OCI-LY3 (cell line): Measurements from ENCODE around the gene GATA3.

ENCODE experiments used
- H2AFZ ChIP-seq: fragments of 200-600, 300-600 bp; shearing (Covaris generic); 2 replicates; pipeline ENCODE4 v1.6.0; 2014; ENCODE audit warnings: antibody characterized with exemption, low read depth, low read length
- H3K27ac ChIP-seq: fragments of 200-600, 300-600 bp; sonication (generic); 2 replicates; pipeline ENCODE4 v1.5.1; 2014; ENCODE audit warnings: mild to moderate bottlenecking, low read length, moderate library complexity, mixed read lengths
- H3K27me3 ChIP-seq: fragments of 200-600, 300-600 bp; sonication (generic); 2 replicates; pipeline ENCODE4 v1.6.1; 2014; ENCODE audit warnings: low read depth, low read length, mixed read lengths
- H3K36me3 ChIP-seq: fragments of 200-600, 300-600 bp; sonication (generic); replicated peaks from 2 replicates; pipeline ENCODE3; 2014; ENCODE audit warnings: low read depth, low read length, mixed read lengths
- H3K4me1 ChIP-seq: fragments of 300-600, 200-600 bp; sonication (generic); 2 replicates; pipeline ENCODE4 v1.6.1; 2014; ENCODE audit warnings: low read length, mixed read lengths
- H3K4me2 ChIP-seq: fragments of 200-600, 300-600 bp; sonication (generic); 2 replicates; pipeline ENCODE4 v1.6.1; 2014; ENCODE audit warnings: low read length, mixed read lengths
- H3K4me3 ChIP-seq: fragments of 300-600, 200-600 bp; sonication (generic); 2 replicates; pipeline ENCODE4 v1.5.1; 2014; ENCODE audit warnings: antibody characterized with exemption, mild to moderate bottlenecking, low read length, moderate library complexity
- H3K79me2 ChIP-seq: fragments of 300-600, 200-600 bp; shearing (Covaris generic); 2 replicates; pipeline ENCODE4 v1.6.1; 2014; ENCODE audit warnings: mild to moderate bottlenecking, low read length, mixed read lengths
- H3K9ac ChIP-seq: fragments of 300-600, 200-600 bp; shearing (Covaris generic); 2 replicates; pipeline ENCODE4 v1.6.0; 2014; ENCODE audit warnings: mild to moderate bottlenecking, low read length, moderate library complexity
- H3K9me3 ChIP-seq: fragments of 200-600, 300-600 bp; shearing (Covaris generic); 2 replicates; pipeline ENCODE4 v1.6.1; 2014; ENCODE audit warnings: low read length, mixed read lengths; ENCODE audit not compliant: insufficient read depth
- H4K20me1 ChIP-seq: fragments of 200-600, 300-600 bp; sonication (generic); 2 replicates; pipeline ENCODE4 v1.6.1; 2016; ENCODE audit warnings: low read length, mixed read lengths; ENCODE audit not compliant: insufficient read depth
- EZH2phosphoT487 ChIP-seq: fragments of 200-600 bp; shearing (Covaris generic); IDR thresholded peaks from 2 replicates; pipeline ENCODE4 v1.6.1; 2018; ENCODE audit warnings: antibody characterized with exemption, mixed run types, low read depth
- TF ChIP-seq, protein P1 (sequence below): fragments of 200-600, 300-600 bp; sonication (generic); IDR thresholded peaks from 2 replicates; pipeline ENCODE4 v1.5.1; 2014; ENCODE audit warnings: antibody characterized with exemption, low read length, low read depth

The GATA3 gene

DNA sequence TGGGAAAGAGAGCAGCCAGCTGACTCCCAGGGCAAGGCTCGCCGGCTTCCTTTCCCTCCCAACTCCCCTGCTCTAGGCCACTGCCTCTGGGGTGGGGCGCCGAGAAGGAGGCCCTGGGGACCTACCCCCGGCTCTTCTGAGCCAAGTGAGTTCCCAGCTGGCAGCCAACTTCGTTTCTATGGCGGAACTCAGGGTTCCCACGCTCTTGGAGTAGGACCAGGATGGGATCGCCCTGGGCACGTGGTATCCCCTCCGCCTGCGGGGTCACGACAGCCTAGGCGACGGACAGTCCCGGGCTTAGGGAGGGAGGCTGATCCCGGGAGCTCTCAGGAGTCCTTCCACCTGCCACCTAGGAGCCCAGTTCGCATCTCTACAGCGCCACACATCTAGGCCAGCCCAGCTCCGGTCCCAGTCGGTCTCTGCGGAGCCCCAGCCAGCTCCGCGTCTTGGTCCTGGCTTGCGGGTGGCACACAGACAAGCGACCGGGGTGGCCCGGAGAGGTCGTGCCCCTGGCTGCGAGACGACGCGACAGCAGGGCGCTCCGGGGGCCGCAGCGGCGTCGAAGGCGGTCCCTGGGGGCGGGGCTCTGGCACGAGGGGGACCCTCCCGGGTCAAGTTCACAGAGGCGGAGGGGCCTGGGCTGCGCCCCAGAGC, 20.5 kb upstream of the GATA3 start:
- Histone ChIP-seq H3K4me2 (no peak overlapping the region), H3K9me3 (no peaks in the 10 kb centered on the region), H3K36me3 (no peaks in the 10 kb centered on the region), H3K27me3 (no peaks in the 10 kb centered on the region), H3K9ac (no peak overlapping the region), H2AFZ (no peak overlapping the region), H3K79me2 (no peaks in the 10 kb centered on the region), H3K27ac (no peak overlapping the region), H3K4me3 (no peak overlapping the region), H3K4me1 (no peaks in the 10 kb centered on the region), H4K20me1 (no peaks in the 10 kb centered on the region)
- TF ChIP-seq, protein P1, sequence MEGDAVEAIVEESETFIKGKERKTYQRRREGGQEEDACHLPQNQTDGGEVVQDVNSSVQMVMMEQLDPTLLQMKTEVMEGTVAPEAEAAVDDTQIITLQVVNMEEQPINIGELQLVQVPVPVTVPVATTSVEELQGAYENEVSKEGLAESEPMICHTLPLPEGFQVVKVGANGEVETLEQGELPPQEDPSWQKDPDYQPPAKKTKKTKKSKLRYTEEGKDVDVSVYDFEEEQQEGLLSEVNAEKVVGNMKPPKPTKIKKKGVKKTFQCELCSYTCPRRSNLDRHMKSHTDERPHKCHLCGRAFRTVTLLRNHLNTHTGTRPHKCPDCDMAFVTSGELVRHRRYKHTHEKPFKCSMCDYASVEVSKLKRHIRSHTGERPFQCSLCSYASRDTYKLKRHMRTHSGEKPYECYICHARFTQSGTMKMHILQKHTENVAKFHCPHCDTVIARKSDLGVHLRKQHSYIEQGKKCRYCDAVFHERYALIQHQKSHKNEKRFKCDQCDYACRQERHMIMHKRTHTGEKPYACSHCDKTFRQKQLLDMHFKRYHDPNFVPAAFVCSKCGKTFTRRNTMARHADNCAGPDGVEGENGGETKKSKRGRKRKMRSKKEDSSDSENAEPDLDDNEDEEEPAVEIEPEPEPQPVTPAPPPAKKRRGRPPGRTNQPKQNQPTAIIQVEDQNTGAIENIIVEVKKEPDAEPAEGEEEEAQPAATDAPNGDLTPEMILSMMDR = no peak
- no peak for TF ChIP-seq EZH2phosphoT487

DNA sequence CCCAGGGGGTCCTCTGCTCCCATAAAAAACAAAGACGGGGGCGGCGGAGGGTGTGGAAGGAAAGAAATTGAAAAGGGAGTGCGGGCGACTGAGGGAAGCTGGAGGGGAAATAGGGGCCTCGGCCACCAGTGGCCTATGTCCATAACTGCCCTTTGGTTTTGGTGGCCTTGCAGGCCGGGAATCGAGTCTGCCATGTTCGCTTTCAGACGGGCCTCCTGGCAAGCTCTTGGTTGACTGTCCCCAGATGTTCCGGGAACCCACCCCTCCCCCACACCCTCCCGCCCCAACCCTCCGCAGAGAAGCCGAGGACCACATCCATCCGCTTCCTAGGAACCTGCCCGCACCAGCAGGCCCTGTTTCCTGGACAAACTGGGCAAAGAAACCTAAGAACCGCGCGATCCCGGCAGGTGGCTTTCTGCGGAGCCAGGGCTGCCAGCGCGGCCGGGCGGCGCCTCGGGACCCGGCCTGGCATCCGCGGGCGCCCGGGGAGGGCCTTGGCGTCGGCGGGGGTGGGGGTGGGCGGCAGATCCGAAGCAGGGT, 20.0 kb upstream of the GATA3 start:
- H3K27me3 ChIP-seq = 0 out of 2 replicates have a peak, but pooled peaks cover 5% of the 10 kb centered on the region
- no peak for TF ChIP-seq EZH2phosphoT487
- TF ChIP-seq, protein P1 = no peak
- no peaks in the 10 kb centered on the region for H3K79me2 ChIP-seq
- no peak overlapping the region for H3K4me3 ChIP-seq
- no peak overlapping the region for H3K27ac ChIP-seq
- no peak overlapping the region for H3K9ac ChIP-seq
- H3K4me2 ChIP-seq = no peak overlapping the region
- H2AFZ ChIP-seq = no peak overlapping the region
- H3K9me3 ChIP-seq = no peaks in the 10 kb centered on the region
- H4K20me1 ChIP-seq = no peaks in the 10 kb centered on the region
- H3K36me3 ChIP-seq = no peaks in the 10 kb centered on the region
- H3K4me1 ChIP-seq = no peaks in the 10 kb centered on the region

DNA sequence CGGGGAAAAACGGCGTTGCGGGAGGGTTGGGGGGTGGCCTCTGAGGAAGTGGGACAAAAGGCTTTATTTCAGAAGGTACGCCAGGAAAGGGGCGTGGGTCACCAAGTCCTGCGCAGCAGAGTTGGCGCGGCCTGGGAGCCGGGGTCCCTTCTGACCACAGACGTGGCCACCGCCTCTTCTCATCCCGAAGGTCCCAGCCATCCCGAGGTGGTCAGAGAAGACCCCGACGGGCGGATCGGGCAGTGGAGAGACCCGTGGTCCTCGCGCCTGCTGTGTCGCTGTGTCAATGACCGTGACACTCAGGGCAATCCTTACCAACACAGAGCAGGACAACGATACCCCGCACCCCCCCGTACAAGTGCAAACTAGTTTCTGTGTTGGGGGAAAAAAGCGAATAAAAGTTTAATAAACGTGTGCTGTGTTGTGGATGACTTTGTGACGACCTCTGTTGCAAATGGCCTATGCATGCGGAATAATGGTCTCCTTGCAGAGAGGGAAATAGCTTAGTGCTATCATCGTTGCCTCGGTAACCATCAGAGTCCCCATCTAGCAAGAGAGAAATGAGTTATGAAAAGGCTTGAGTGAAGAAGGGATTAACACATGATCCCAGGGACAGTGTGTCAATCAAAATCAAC, 19.4 kb upstream of the GATA3 start:
- no peaks in the 10 kb centered on the region for H4K20me1 ChIP-seq
- 0 out of 2 replicates have a peak, but pooled peaks cover 7% of the 10 kb centered on the region for H3K27me3 ChIP-seq
- no peak overlapping the region for H2AFZ ChIP-seq
- H3K4me1 ChIP-seq = no peaks in the 10 kb centered on the region
- TF ChIP-seq, protein P1 = no peak
- no peak for TF ChIP-seq EZH2phosphoT487
- no peak overlapping the region for H3K9ac ChIP-seq
- no peaks in the 10 kb centered on the region for H3K36me3 ChIP-seq
- H3K9me3 ChIP-seq = no peaks in the 10 kb centered on the region
- no peak overlapping the region for H3K4me2 ChIP-seq
- no peak overlapping the region for H3K27ac ChIP-seq
- no peaks in the 10 kb centered on the region for H3K79me2 ChIP-seq
- no peak overlapping the region for H3K4me3 ChIP-seq

DNA sequence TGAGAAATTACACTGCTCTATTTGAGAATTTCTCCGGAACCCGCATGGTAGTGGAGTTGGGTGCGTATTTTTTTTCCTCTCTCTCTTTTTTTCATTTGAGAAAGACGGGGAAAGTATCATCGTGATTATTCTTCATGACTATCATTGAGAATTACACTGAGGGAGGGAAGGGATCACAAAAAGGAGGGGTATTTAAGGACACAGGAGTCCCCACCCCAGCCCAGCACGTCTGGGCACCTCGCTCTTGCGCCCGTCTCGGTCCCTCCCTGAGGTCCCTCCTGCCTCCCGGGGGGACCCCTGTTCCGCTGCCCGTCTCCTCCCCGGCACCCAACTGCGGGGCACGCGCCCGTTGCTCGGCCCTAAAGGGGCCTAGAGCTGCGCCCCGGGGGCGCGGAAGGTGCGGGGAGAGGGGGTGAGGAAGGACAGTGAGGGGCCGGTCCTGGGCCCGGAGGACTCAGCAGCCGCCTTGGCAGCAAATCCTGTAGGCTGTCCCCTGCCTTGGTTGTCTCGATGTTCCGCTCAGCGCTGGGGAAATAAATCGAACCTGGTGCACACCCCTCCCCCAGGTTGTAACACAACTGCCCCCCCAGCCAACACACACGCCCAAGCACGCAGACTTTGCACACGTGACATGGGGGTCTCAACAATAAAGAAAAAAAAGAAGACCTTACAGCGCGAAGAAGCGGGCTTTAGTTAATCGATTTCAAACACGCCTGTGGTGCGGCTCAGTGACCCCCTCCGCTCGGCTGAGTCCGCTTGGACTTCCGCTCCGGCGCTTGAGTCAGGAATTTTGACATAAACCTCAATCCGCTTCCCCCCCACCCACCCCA, 18.6 kb upstream of the GATA3 start:
- TF ChIP-seq, protein P1 = no peak
- TF ChIP-seq EZH2phosphoT487 = no peak
- 0 out of 2 replicates have a peak, but pooled peaks cover 7% of the 10 kb centered on the region for H3K27me3 ChIP-seq
- no peaks in the 10 kb centered on the region for H3K4me1 ChIP-seq
- no peak overlapping the region for H3K9ac ChIP-seq
- H3K9me3 ChIP-seq = no peaks in the 10 kb centered on the region
- H3K36me3 ChIP-seq = no peaks in the 10 kb centered on the region
- no peak overlapping the region for H3K27ac ChIP-seq
- H2AFZ ChIP-seq = no peak overlapping the region
- no peak overlapping the region for H3K4me2 ChIP-seq
- no peaks in the 10 kb centered on the region for H4K20me1 ChIP-seq
- no peaks in the 10 kb centered on the region for H3K79me2 ChIP-seq
- no peak overlapping the region for H3K4me3 ChIP-seq
